ENCODE measurements around the gene DNM2.
"Not testable (repeated sequence)": the region's sequence is repeated elsewhere in the genome, so short reads cannot be mapped to it uniquely, and the experiment has no call there.

Gene DNM2

GRCh38 chr19:10724573-10725071 lies 6.7 kb downstream of the DNM2 start:
- DNase-seq (ENCODE audit: low read depth in 2 of 2, low spot score in 1 of 2): no peak

DNA sequence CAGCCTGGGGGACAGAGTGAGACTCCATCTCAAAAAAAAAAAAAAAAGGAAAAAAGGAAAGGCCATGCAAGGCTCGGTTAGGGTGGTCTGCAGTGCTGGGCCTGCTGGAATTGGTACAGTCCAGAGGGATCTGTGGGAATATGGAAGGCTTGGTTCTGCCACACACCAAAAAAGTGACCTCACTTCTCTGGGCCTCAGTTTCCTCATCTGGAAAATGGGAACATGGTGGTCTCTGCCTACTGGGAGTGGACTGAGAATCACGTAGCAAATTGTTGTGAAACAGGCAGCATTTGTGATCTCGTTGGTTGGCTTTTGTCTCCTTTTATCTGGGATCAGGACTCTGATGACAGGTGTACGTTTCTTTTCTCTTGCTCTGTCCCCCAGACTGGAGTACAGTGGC lies 7.5 kb downstream of the DNM2 start:
- DNase-seq (ENCODE audit: low read depth in 2 of 2, low spot score in 1 of 2): no peak

- no peak for DNase-seq (ENCODE audit: low read depth in 2 of 2, low spot score in 1 of 2)
Observed at GRCh38 chr19:10726268-10726667, 8.4 kb downstream of the DNM2 start.

GRCh38 chr19:10727685-10728201 lies 9.9 kb downstream of the DNM2 start:
- DNase-seq (ENCODE audit: low read depth in 2 of 2, low spot score in 1 of 2): no peak

GRCh38 chr19:10729411-10729810 lies 11.5 kb downstream of the DNM2 start:
- DNase-seq (ENCODE audit: low read depth in 2 of 2, low spot score in 1 of 2): no peak

DNA sequence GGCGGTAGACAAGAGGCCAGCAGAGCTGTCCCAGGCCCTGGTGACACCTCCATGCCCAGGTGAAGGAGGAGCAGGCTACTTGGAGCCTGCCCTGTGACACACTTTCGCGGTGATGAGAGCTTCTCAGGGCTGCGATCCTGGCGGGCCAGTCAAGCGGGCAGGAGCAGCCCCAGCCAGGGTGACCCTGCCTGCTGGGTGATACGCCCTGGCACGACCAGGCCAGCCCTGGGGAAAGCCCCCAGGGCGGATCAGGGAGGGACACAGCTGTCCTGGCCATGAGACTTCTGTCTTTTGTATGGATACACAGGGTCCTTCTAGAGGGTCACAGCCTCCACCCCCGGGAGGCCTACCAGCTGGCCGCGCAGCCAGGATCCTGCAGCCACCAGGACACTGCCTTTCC lies 13.1 kb downstream of the DNM2 start:
- DNase-seq (ENCODE audit: low read depth in 2 of 2, low spot score in 1 of 2): no peak

DNA sequence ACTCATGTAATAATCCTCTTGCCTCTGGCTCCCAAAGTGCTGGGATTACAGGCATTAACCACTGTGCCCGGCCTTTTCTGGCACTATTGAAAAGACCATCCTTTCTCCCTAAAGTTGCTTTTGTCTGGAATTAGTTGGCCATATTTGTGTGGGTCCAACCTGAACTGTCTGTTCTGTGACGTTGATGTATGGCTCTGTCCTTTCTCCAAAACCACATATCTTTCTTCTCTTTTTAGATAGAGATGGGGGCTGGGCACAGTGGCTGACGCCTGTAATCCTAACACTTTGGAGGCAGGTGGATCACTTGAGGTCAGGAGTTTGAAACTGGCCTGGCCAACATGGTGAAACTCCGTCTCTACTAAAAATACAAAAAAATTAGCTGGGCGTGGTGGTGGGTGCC lies 17.9 kb downstream of the DNM2 start:
- DNase-seq (ENCODE audit: low read depth in 2 of 2, low spot score in 1 of 2): no peak

DNA sequence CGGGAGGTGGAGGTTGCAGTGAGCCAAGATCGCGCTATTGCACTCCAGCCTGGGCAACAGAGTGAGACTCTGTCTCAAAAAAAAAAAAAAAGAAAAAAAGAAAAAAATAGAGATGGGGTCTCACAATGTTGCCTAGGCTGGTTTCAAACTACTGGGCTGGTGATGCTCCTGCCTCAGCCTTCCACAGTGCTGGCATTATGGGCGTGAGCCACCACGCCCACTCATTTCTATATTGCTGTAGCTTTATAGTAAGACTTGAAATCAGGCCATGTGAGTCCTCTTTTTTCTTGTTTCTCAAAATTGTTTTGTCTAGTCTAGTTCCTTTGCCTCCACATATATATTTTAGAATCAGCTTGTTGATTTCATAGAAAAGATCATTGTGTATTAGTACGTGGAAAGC lies 18.3 kb downstream of the DNM2 start:
- no peak for DNase-seq (ENCODE audit: low read depth in 2 of 2, low spot score in 1 of 2)

- DNase-seq (ENCODE audit: low read depth in 2 of 2, low spot score in 1 of 2): no peak
Observed at GRCh38 chr19:10736916-10737551, 19.2 kb downstream of the DNM2 start.

GRCh38 chr19:10737722-10738121 lies 19.8 kb downstream of the DNM2 start:
- no peak for DNase-seq (ENCODE audit: low read depth in 2 of 2, low spot score in 1 of 2)

DNA sequence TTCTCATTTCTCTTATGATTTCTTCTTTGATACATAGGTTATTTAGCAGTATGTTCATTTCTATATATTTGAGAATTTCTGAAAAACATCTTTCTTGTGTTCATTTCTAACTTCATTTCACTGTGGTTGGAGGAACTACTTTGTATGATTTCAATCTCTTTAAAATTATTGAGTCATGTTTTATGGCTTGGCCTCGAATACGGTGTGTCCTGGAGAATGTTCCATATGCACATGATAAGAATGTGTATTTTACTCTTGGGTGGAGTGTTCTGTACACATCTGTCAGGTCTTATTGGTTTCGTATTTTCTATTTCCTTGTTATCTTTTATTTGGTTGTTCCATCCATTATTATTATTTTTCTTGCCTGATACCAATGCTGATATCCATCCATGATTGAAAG lies 22.9 kb downstream of the DNM2 start:
- no peak for DNase-seq (ENCODE audit: low read depth in 2 of 2, low spot score in 1 of 2)

- no peak for DNase-seq (ENCODE audit: low read depth in 2 of 2, low spot score in 1 of 2)
Observed at GRCh38 chr19:10742476-10742875, 24.6 kb downstream of the DNM2 start.

DNA sequence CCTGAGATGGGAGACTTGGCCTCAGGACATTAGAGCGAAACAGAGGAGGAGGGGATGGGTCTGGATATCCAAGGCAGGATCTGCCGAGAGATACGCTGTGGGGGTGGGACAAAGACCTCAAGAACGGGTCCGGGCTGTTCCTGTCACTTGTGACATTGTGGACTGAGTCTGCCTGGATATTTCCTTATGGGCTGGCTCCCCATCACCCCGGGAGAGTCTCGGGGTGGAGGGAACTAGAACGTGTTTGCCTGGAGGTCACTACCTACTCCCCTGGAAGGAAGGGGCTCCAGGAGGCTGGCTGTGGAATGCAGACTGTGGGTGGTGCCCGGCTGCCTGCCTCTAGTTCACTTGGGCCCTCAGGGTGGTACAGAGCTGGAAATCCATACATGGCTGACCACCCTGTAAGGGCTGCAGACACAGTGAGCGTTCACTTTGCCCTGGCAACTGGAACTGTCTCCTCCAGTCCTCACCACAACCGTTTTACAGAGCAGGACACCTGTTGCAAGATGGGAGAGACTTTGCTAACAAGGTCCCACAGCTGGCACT lies 26.4 kb downstream of the DNM2 start:
- DNase-seq (ENCODE audit: low read depth in 2 of 2, low spot score in 1 of 2): no peak

DNA sequence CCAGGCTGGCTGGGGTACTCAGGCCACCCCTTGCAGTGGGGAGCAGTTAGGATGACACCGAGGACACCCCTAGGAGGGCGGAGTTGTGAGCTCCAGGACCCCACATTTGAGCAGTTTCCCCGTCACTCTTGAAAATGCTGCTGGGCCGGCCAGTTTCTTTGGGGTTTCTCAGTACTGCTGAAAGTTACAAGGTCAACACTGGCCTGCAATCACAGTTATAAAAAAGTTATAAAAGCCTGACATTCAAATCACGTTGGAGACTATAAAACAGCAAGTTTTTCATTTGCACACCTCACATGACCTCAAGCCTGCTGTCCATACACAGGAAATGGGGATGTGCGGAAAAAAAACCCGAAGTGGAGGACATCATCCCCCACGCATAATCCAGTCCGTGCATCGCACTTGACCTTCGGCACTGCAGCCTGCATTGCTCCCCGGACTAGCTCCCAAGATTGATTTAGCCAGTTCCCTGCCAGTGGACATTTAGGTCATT lies 27.0 kb downstream of the DNM2 start:
- no peak for DNase-seq (ENCODE audit: low read depth in 2 of 2, low spot score in 1 of 2)

GRCh38 chr19:10746437-10746836 lies 28.6 kb downstream of the DNM2 start:
- not testable (repeated sequence) for DNase-seq (ENCODE audit: low read depth in 2 of 2, low spot score in 1 of 2)

DNA sequence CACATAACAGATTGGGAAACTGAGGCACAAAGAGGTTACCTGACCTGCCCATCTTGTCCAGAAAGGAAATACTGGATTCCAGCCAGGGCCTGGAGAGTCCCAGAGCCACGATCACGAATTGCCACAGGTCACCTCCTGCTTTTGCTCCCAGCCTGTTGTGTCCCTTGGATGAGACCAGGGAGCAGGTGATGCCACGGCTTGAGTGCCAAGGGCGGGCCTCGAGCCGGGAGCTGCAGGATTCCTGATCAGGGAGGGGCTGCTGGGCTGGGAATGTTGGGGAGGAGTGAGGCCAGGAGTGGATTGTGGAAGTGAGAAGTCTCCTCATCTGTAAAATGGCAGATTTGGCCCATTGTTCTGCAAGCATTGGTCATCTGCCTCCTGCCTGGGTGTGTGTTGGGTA lies 29.4 kb downstream of the DNM2 start:
- no peak for DNase-seq (ENCODE audit: low read depth in 2 of 2, low spot score in 1 of 2)

DNA sequence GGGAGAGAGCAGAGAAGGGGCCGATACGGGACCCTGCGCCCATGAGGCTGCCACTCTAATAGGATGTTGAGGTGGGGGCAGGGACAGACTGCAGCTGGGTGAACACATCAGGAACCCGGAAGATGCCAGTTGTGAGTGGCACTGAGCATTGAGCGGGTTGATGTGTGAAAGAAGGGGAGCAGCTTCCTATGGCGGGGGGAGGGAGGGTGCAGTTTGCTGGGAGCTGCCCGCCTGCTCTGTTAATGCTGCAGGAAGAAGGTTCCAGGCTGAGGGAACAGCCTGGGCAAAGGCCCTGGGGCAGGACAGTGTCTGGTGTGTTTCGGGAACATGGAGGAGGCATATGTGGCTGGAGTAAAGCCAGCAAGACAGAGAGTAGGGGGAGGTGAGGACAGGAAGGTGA lies 29.8 kb downstream of the DNM2 start:
- no peak for DNase-seq (ENCODE audit: low read depth in 2 of 2, low spot score in 1 of 2)

DNA sequence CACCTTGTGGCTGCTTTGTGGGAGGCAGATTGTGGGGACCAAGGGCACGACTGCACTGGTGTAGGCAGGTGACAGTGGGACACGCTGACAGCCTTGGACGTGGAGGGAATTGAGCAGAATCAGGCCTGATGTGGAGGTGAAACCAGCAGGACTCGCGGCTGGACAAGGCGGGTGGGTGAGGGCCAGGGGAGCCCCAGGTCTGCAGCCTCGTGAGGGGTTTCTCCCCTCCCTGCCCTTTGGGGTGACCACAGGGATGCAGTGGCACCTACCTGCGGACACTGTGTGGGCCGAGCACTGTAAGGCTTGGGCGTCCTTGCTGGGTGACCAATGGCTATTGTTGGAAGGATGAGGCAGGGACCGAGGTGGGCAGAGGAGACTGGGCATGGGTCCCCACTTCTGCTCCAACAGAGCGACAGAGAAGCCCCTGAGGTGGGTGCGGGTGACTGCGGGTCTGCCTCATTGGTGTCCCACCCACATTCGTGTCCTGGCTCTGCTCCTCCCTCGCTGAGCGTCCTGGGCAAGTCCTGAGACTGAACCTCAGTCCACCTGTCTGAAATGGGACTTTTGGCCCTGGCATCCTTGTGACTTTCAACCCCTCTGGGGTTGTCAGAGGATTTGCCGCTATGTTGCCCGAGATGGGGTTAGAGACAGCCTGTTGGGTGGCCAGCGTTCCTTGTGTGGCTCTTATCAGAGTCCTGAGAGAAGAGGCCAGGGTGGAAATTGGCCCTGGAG lies 30.5 kb downstream of the DNM2 start:
- DNase-seq (ENCODE audit: low read depth in 2 of 2, low spot score in 1 of 2): no peak

DNA sequence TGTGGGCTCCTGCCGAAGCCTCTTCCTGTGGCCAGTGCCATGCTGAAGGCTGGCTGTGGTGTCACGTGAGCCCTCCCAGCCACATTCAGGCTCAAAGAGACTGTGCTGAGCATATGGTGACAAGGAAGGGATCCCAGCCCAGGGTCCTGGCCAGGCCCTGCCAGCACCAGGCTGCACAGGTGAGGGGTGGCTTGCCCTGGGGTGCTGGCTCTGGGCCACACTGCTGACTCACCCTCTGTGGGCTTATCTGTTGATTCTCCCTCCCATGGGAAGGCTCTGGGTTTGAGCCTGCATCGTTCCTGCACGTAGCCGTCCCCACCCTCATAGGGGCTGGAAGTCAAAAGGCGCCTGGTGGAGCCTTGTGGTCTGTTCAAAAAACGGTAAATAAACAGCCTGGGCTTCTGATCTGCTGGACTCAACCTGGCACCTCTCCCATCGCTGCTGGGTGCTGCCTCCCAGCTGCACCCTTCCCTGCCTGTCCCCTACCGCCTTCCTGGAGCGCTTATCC lies 31.1 kb downstream of the DNM2 start:
- DNase-seq (ENCODE audit: low read depth in 2 of 2, low spot score in 1 of 2): no peak

- no peak for DNase-seq (ENCODE audit: low read depth in 2 of 2, low spot score in 1 of 2)
Observed at GRCh38 chr19:10749435-10750384, 31.8 kb downstream of the DNM2 start.
